Neutrophil (primary cell): ENCODE measurements around the gene HS3ST4.

Experiments
- H3K27ac ChIP-seq: fragments of 200-600 bp; sonication (generic); 2 replicates; pipeline ENCODE4 v1.5.1; 2016; ENCODE audit warnings: mild to moderate bottlenecking, moderate library complexity
- H3K27me3 ChIP-seq: fragments of 200-600 bp; sonication (generic); 2 replicates; pipeline ENCODE4 v1.6.0; 2016; ENCODE audit warnings: mild to moderate bottlenecking
- H3K36me3 ChIP-seq: fragments of 200-600 bp; sonication (generic); 2 replicates; pipeline ENCODE4 v1.5.1; 2017
- H3K4me1 ChIP-seq, 2 experiments: fragments of 200-600 bp in 1 of 2; sonication (generic) in 1 of 2; 1 replicate in 1 of 2; 2 replicates in 1 of 2; pipeline versions ENCODE4 v1.5.1 to v1.6.1; 2013 to 2016; ENCODE audit warnings: low read depth in 1 of 2, low read length in 1 of 2, mild to moderate bottlenecking in 1 of 2, moderate library complexity in 1 of 2; ENCODE audit not compliant: control insufficient read depth in 1 of 2, insufficient read depth in 1 of 2
- H3K4me3 ChIP-seq, 2 experiments: fragments of 200-600 bp in 1 of 2; sonication (generic) in 1 of 2; 1 replicate in 1 of 2; 2 replicates in 1 of 2; pipeline ENCODE4 v1.5.1; 2013 to 2016; ENCODE audit warnings: low read depth in 1 of 2, low read length in 1 of 2, mild to moderate bottlenecking in 1 of 2, moderate library complexity in 1 of 2
- H3K9me3 ChIP-seq: fragments of 200-600 bp; sonication (generic); 2 replicates; pipeline ENCODE4 v1.5.1; 2016
- TF ChIP-seq, protein P1 (sequence below): fragments of 200-600 bp; sonication (generic); IDR thresholded peaks from 2 replicates; pipeline ENCODE4 v1.5.1; 2016; ENCODE audit warnings: antibody characterized with exemption

The HS3ST4 gene

GRCh38 chr16:25783226-25783625 is 91.5 kb downstream of the HS3ST4 start:
- Histone ChIP-seq H3K27ac (no peak overlapping the region), H3K27me3 (no peaks in the 10 kb centered on the region), H3K4me3 (no peak overlapping the region), H3K9me3 (no peaks in the 10 kb centered on the region), H3K4me1 (no peaks in the 10 kb centered on the region), H3K36me3 (no peaks in the 10 kb centered on the region)
- TF ChIP-seq, protein P1, sequence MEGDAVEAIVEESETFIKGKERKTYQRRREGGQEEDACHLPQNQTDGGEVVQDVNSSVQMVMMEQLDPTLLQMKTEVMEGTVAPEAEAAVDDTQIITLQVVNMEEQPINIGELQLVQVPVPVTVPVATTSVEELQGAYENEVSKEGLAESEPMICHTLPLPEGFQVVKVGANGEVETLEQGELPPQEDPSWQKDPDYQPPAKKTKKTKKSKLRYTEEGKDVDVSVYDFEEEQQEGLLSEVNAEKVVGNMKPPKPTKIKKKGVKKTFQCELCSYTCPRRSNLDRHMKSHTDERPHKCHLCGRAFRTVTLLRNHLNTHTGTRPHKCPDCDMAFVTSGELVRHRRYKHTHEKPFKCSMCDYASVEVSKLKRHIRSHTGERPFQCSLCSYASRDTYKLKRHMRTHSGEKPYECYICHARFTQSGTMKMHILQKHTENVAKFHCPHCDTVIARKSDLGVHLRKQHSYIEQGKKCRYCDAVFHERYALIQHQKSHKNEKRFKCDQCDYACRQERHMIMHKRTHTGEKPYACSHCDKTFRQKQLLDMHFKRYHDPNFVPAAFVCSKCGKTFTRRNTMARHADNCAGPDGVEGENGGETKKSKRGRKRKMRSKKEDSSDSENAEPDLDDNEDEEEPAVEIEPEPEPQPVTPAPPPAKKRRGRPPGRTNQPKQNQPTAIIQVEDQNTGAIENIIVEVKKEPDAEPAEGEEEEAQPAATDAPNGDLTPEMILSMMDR: no peak

DNA sequence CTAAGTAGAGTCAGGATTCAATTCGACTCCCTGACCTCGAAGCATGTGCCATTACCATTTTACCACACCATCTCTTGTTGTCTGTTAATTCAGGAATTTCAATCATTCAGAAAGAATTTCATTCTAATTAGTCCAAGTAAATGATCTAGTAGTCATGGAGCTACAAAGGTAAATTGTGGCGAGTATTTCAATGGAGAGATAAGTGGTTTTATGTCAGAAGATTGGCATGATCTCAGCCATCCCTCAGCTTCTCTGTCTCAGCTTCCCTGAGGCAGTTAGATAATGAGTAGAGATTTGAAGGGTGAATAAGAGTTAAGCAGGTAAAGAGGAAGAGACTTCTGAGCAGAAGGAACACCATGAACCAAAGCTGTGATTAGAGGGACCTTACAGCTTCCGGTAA is 93.6 kb downstream of the HS3ST4 start:
- Histone ChIP-seq H3K4me3 (no peak overlapping the region), H3K36me3 (no peaks in the 10 kb centered on the region), H3K9me3 (no peaks in the 10 kb centered on the region), H3K4me1 (no peaks in the 10 kb centered on the region), H3K27me3 (no peaks in the 10 kb centered on the region), H3K27ac (no peak overlapping the region)
- TF ChIP-seq, protein P1: no peak

GRCh38 chr16:25786748-25787147 is 95.0 kb downstream of the HS3ST4 start:
- H3K27me3 ChIP-seq: no peaks in the 10 kb centered on the region
- H3K27ac ChIP-seq: no peak overlapping the region
- H3K36me3 ChIP-seq: no peaks in the 10 kb centered on the region
- TF ChIP-seq, protein P1: no peak
- no peaks in the 10 kb centered on the region for H3K9me3 ChIP-seq
- H3K4me1 ChIP-seq: no peaks in the 10 kb centered on the region
- H3K4me3 ChIP-seq: no peak overlapping the region

GRCh38 chr16:25788637-25789036 is 96.9 kb downstream of the HS3ST4 start:
- Histone ChIP-seq H3K36me3 (no peaks in the 10 kb centered on the region), H3K4me1 (no peaks in the 10 kb centered on the region), H3K9me3 (no peaks in the 10 kb centered on the region), H3K27me3 (no peaks in the 10 kb centered on the region), H3K4me3 (no peak overlapping the region), H3K27ac (no peak overlapping the region)
- TF ChIP-seq, protein P1: no peak

- Histone ChIP-seq H3K4me1 (no peaks in the 10 kb centered on the region), H3K4me3 (no peak overlapping the region), H3K27me3 (no peaks in the 10 kb centered on the region), H3K9me3 (no peaks in the 10 kb centered on the region), H3K27ac (no peak overlapping the region), H3K36me3 (no peaks in the 10 kb centered on the region)
- TF ChIP-seq, protein P1: no peak
Observed at GRCh38 chr16:25796239-25796638, 104.5 kb downstream of the HS3ST4 start.

GRCh38 chr16:25798065-25798464 is 106.3 kb downstream of the HS3ST4 start:
- Histone ChIP-seq H3K4me3 (no peak overlapping the region), H3K27ac (no peak overlapping the region), H3K9me3 (no peaks in the 10 kb centered on the region), H3K36me3 (no peaks in the 10 kb centered on the region), H3K27me3 (no peaks in the 10 kb centered on the region), H3K4me1 (no peaks in the 10 kb centered on the region)
- TF ChIP-seq, protein P1: no peak
